ENCODE data around the gene NOC3L.

Gene NOC3L

DNA sequence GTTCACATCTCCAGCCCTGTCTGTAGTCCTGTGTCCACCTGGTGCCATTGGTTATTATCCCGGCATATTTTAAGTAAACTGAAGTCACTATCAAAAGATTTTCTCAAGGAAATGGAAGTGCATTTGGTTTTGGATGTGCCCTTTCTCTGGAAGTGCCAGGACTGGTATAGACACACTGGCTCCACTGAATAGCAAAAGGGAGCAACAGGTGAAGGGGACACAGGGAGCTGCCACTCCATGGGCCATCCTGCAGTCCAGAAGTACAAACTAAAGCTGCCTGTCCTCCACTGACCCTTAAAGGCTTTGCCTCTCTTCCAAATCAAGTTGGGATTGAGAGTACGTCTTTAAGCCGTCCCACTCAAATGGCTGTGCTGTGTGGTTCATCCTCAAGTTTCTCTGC is 62.7 kb downstream of the NOC3L start:
- no peak for DNase-seq

DNA sequence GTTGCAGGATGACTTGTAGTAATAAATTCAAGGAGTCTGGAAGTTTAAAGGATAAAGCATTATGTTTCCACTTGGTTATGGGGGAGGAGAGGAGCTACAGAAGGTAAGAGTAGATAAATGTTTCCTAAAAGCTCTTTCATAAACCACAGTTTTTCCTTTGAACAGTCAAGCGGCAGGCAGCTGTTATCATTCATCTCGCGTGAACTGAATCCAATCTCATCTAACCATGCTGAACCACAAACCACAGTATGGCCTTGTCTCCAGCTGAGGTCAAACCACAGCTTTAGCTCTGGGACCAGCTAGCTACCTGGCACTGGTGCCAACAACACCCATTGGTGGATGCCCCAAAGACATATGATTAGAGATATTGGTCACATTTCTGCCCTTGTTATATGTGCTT is 63.3 kb downstream of the NOC3L start:
- peak; percentile 27 for DNase-seq

DNA sequence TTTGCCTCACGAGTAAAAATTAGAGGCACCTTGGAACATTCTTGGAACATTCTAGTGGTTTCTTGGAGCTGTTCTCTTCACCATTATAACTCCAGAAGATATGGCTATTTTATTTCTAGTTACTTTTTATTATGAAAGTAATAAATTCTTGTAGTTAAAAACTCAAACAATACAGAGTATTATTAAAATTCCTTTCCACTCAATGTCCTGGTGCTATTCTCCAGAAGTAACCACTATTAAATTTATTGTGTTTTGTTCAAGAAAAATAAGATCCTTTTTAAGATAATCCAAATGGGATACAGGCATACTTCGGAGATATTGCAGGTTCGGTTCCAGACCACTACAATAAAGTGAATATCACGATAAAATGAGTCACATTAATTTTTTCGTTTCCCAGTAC is 68.6 kb downstream of the NOC3L start:
- DNase-seq = no peak

DNA sequence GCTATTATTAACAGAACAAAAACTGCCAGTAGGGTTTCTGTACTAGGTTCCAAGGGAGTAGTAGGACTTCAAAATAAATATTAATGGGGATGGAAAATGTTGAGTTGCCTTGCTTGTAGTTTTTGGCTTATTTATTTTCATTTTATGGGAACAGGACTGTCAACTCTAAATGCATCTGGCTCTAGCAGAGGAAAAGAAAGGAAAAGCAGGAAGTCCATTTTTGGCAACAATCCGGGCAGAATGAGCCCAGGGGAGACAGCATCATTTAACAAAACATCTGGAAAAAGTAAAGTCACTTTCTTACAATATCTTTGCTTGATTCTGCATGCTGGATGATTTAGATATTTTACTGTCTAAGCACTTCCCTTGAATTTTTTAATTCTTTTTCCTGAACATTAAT is 69.4 kb downstream of the NOC3L start:
- DNase-seq = no peak

DNA sequence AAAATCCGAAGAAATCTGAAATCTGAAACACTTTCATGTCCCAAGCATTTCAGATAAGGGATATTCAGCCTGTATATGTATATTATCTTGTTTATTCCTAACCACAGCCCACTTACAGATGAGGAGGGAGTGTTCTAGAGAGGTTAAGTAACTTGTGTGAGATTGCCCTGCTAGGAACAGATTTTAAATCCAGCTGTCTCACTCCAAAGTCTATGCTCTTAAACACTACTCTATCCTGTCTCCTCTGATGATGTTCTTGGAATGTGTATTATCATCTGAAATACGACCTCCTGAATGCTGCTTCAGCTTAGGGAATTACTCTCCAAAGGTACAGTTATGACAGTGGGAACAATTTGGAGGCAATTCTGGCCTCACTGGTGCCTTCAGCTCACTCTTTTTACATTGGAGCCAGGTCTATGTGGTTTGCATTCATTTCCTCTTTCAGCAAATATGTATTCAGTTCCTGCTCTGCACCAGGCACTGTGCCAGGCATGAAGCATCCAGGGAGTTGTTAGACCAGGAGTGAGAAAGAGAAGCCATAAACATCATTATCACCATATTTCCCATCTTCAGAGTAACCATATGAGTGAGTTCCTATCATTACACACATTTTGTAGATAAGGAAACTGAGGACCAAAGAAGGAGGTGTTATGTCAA is 70.2 kb downstream of the NOC3L start:
- DNase-seq = no peak

DNA sequence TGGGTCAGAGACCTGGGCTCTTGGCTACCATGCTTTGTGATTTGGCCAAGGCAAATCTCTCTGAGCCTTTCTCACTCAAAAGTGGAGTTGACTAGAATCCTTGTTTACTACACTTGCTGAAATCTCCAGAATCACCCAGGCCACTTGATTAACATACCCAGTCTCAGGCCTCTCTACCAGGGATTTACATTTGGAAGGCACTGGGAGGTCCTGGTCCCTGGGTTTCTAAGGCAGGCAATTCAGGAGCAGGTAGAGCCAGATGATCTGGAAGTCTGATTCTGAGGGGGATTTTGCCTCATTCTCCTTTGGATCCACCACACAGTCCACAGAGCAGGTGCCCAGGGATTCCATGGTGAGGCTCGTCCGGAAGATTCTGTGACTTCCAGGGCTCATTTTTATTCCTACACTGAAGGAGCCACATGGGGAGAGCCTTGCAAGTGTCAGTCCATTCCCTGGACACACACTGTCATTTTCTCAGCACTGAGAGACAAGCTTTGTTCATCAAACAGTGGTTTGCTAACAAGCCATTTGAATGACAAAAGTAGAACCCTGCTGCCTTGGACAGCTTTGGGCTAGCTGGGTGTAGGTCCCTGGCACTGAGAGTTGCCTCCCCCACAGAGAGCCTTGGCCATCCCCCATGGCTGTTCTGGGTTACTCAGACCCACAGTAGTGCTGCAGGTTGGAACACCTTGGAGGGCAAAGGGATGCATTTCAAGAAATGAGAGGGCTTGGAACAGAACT is 74.2 kb downstream of the NOC3L start:
- DNase-seq = no peak

DNA sequence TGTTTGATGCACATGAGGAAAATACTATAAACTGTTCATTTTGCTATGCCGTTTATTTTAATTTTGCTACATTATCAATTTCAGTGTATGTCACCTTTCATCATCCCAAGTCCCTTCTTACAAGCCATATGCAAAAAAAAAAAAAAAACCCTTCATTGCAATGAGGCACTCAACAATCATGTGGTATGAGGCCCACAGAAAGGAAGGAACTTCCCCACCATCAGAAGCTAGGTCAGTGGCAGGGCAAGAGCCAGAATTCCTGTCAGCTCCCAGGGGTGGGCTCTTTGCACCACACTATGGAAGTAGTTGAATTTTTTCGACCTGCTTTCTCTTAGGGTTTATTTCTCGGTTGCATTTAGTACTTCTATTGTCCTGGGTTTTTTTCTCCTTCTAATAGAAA is 75.4 kb downstream of the NOC3L start:
- DNase-seq = no peak

DNA sequence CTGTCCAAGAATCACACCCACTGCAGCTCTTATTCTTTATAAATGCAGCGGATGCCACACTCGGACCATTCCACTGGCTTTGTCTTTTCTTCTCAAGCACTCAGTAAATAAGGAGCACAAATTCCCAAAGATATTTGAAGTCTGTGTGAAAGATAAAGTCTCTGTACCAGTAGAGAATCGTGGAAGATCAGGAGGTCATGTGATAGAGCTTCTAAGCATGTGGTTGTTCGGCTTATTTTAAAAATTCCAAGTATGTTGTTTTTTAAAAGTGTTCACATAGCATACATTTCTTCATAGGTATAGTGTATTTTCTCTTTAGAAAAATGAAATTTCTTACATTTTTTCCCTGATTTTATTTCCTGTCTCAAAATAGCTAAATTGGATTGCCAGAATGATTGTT is 75.8 kb downstream of the NOC3L start:
- no peak for DNase-seq

DNA sequence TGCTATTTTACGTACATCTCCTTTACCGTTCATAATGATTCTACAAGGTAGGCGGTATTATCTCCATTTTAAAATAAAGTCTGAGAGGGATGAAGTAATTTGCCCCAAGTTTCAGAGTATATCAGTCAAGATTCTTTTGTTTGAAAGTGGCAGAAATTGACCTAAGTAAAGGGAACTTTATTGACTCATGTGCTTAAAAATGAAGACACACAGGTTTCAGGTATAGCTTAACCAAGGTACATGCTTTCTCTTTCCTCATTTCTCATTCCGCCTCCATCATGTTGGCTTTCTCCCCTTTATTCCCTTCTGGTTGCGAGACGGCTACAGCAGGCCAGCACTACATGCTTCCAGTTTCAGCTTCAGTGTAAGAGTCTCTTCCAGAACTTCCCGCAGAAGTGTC is 77.5 kb downstream of the NOC3L start:
- no peak for DNase-seq
